Prostate gland (tissue), 2 donors: Measurements from ENCODE around the gene YARS1.

ENCODE experiments used
- CTCF ChIP-seq, 4 experiments: fragments of 200-600 bp in 2 of 4; fragments of 450-650 bp in 2 of 4; sonication (generic) in 2 of 4; IDR thresholded peaks; 1 replicate in 3 of 4; 2 replicates in 1 of 4; pipeline ENCODE4 v1.5.1; 2016 to 2019; ENCODE audit warnings: antibody characterized with exemption in 4 of 4, mild to moderate bottlenecking in 2 of 4, moderate library complexity in 2 of 4
- POLR2A ChIP-seq: fragments of 450-650 bp; IDR thresholded peaks from one replicate; pipeline ENCODE4 v1.6.1; 2016; ENCODE audit warnings: antibody characterized with exemption, mild to moderate bottlenecking

GRCh38 chr1:32858791-32859190 lies 41.6 kb upstream of the YARS1 start:
- TF ChIP-seq POLR2A (no peak), CTCF (IDR thresholded peaks at IDR 0.05) (no peak)
